ENCODE data around the gene RETREG1.

Gene RETREG1

GRCh38 chr5:16585041-16585667 lies 31.6 kb downstream of the RETREG1 start:
- Mint-ChIP-seq H3K4me3 (peak overlapping the region in 2 of 3 experiments; percentile 10 to 16), H3K9me3 (peaks cover 8% of the 10 kb centered on the region), H3K4me1 (peaks cover 13% of the 10 kb centered on the region), H3K27me3 (ENCODE audit: low read depth) (peaks cover 3% of the 10 kb centered on the region), H3K27ac (peak overlapping the region in 2 of 3 experiments; percentile 43 to 92), H3K36me3 (ENCODE audit: low read depth) (peaks cover 12% of the 10 kb centered on the region)
- TF ChIP-seq CTCF (IDR thresholded peaks at IDR 0.05; ENCODE audit: unreplicated experiment in 3 of 3): peak in 1 of 3 experiments; percentile 33

GRCh38 chr5:16582081-16582480 lies 34.7 kb downstream of the RETREG1 start:
- no peak overlapping the region for H3K27ac Mint-ChIP-seq
- H3K9me3 Mint-ChIP-seq: peaks cover 5% of the 10 kb centered on the region
- H3K4me1 Mint-ChIP-seq: peaks cover 22% of the 10 kb centered on the region
- no peak overlapping the region for H3K4me3 Mint-ChIP-seq
- no peak for TF ChIP-seq CTCF (IDR thresholded peaks at IDR 0.05; ENCODE audit: unreplicated experiment in 3 of 3)
- peaks cover 7% of the 10 kb centered on the region for H3K36me3 Mint-ChIP-seq (ENCODE audit: low read depth)
- H3K27me3 Mint-ChIP-seq (ENCODE audit: low read depth): peaks cover 10% of the 10 kb centered on the region

- Mint-ChIP-seq H3K27me3 (ENCODE audit: low read depth) (peaks cover 10% of the 10 kb centered on the region), H3K4me1 (peaks cover 22% of the 10 kb centered on the region), H3K9me3 (peaks cover 3% of the 10 kb centered on the region), H3K36me3 (ENCODE audit: low read depth) (peaks cover 7% of the 10 kb centered on the region), H3K27ac (peak overlapping the region; percentile 82 to 89 (median 84)), H3K4me3 (peak overlapping the region in 1 of 3 experiments; percentile 22)
- TF ChIP-seq CTCF (IDR thresholded peaks at IDR 0.05; ENCODE audit: unreplicated experiment in 3 of 3): no peak
These were observed 36.4 kb downstream of the RETREG1 start for GRCh38 chr5:16580382-16580781.

- peaks cover 3% of the 10 kb centered on the region for H3K36me3 Mint-ChIP-seq (ENCODE audit: low read depth)
- no peak for TF ChIP-seq CTCF (IDR thresholded peaks at IDR 0.05; ENCODE audit: unreplicated experiment in 3 of 3)
- peaks cover 10% of the 10 kb centered on the region for H3K27me3 Mint-ChIP-seq (ENCODE audit: low read depth)
- no peaks in the 10 kb centered on the region for H3K9me3 Mint-ChIP-seq
- H3K27ac Mint-ChIP-seq: peak overlapping the region; percentile 28 to 89 (median 78)
- peaks cover 22% of the 10 kb centered on the region for H3K4me1 Mint-ChIP-seq
- H3K4me3 Mint-ChIP-seq: no peak overlapping the region
These were observed 37.5 kb downstream of the RETREG1 start for GRCh38 chr5:16579142-16579847.

- Mint-ChIP-seq H3K4me3 (no peak overlapping the region), H3K4me1 (peaks cover 22% of the 10 kb centered on the region), H3K9me3 (no peaks in the 10 kb centered on the region), H3K27ac (peak overlapping the region; percentile 28 to 89 (median 78)), H3K27me3 (ENCODE audit: low read depth) (peaks cover 10% of the 10 kb centered on the region), H3K36me3 (ENCODE audit: low read depth) (peaks cover 3% of the 10 kb centered on the region)
- no peak for TF ChIP-seq CTCF (IDR thresholded peaks at IDR 0.05; ENCODE audit: unreplicated experiment in 3 of 3)
These were observed 38.3 kb downstream of the RETREG1 start for GRCh38 chr5:16578474-16578883.
